T-helper 22 cell (primary cell): ENCODE measurements around the gene ASPA.
"Not testable (repeated sequence)": the region's sequence is repeated elsewhere in the genome, so short reads cannot be mapped to it uniquely, and the experiment has no call there.

Experiments used
- DNase-seq: peaks from one replicate; pipeline ENCODE4 v3.0.0-alpha.2; 2020; ENCODE audit warnings: low read depth

Gene ASPA

GRCh38 chr17:3507869-3508268, 32.1 kb downstream of the ASPA start:
- no peak for DNase-seq

GRCh38 chr17:3510090-3510489, 34.3 kb downstream of the ASPA start:
- no peak for DNase-seq

- no peak for DNase-seq
Observed at GRCh38 chr17:3511852-3512504, 36.2 kb downstream of the ASPA start.

- DNase-seq, result no peak
Observed at GRCh38 chr17:3512505-3513171, 36.8 kb downstream of the ASPA start.

- no peak for DNase-seq
Observed at GRCh38 chr17:3513305-3514035, 37.7 kb downstream of the ASPA start.

GRCh38 chr17:3514167-3514566, 38.4 kb downstream of the ASPA start:
- DNase-seq, result not testable (repeated sequence)

- DNase-seq, result no peak
Observed at GRCh38 chr17:3514873-3515272, 39.1 kb downstream of the ASPA start.

GRCh38 chr17:3519472-3519871, 43.7 kb downstream of the ASPA start:
- DNase-seq, result not testable (repeated sequence)

GRCh38 chr17:3524024-3524423, 48.2 kb downstream of the ASPA start:
- no peak for DNase-seq

- no peak for DNase-seq
Observed at GRCh38 chr17:3526491-3526890, 50.7 kb downstream of the ASPA start.

- DNase-seq, result no peak
Observed at GRCh38 chr17:3526971-3527370, 51.2 kb downstream of the ASPA start.

GRCh38 chr17:3527468-3527867, 51.7 kb downstream of the ASPA start:
- DNase-seq, result no peak

- DNase-seq, result no peak
Observed at GRCh38 chr17:3527896-3528295, 52.1 kb downstream of the ASPA start.

- DNase-seq, result no peak
Observed at GRCh38 chr17:3528403-3528851, 52.6 kb downstream of the ASPA start.

- DNase-seq, result no peak
Observed at GRCh38 chr17:3528880-3529511, 53.2 kb downstream of the ASPA start.

GRCh38 chr17:3529817-3530741, 54.3 kb downstream of the ASPA start:
- no peak for DNase-seq

GRCh38 chr17:3531266-3532101, 55.7 kb downstream of the ASPA start:
- DNase-seq, result no peak

GRCh38 chr17:3532106-3532858, 56.5 kb downstream of the ASPA start:
- no peak for DNase-seq

- no peak for DNase-seq
Observed at GRCh38 chr17:3532859-3533142, 57.0 kb downstream of the ASPA start.

GRCh38 chr17:3533752-3534151, 58.0 kb downstream of the ASPA start:
- DNase-seq, result no peak
